IPS DF 6.9 (cell line): ENCODE results near the gene NRXN3.

Experiments
- DNase-seq: peaks from one replicate; pipeline ENCODE4 v3.0.0-alpha.2; 2013; ENCODE audit warnings: low read depth, low spot score
- H3K27ac ChIP-seq: one replicate; pipeline ENCODE4 v1.5.1; 2013; ENCODE audit warnings: low read length, control low read depth
- H3K27me3 ChIP-seq: 2 replicates; pipeline ENCODE4 v1.6.1; 2013; ENCODE audit warnings: mild to moderate bottlenecking, low read length; ENCODE audit not compliant: control insufficient read depth, insufficient read depth
- H3K36me3 ChIP-seq: 2 replicates; pipeline ENCODE4 v1.6.1; 2013; ENCODE audit warnings: low read length; ENCODE audit not compliant: control insufficient read depth, insufficient read depth
- H3K4me1 ChIP-seq: 2 replicates; pipeline ENCODE4 v1.6.1; 2013; ENCODE audit warnings: low read length; ENCODE audit not compliant: control insufficient read depth, insufficient read depth
- H3K4me3 ChIP-seq: 2 replicates; pipeline ENCODE4 v1.5.1; 2013; ENCODE audit warnings: mild to moderate bottlenecking, low read length
- H3K9me3 ChIP-seq: 2 replicates; pipeline ENCODE4 v1.6.1; 2013; ENCODE audit warnings: low read length, inconsistent platforms; ENCODE audit not compliant: control insufficient read depth, insufficient read depth
- WGBS: extraction: QIAGEN DNeasy Blood & Tissue Kit; methylation state at CpG from one replicate; pipeline ENCODE4 v1.1.7; 2013; ENCODE audit warnings: mixed read lengths, missing lambda C conversion rate; ENCODE audit not compliant: insufficient read length, insufficient coverage; 5-methylcytosine and 5-hydroxymethylcytosine counted together

NRXN3 gene

DNA sequence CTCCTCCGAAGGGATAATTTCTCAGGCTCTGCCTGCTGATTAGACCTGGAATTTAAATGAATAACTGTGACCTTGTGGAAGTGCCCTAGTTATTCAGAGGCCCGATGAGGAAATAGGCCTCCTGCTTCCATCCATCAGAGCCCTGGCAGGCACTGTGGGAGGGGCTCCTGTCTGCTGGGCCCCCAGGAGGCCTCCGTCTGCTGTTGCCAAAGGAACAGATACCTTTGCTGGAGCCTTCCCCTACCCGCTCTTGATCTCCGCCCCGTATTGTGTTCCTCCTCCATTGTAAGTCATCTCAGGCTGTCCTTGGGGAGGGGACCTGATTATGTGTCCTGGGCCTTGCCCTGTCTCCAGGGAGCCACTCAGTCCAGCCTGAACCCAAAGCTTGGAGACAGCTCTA is 112.3 kb downstream of the NRXN3 start:
- Histone ChIP-seq H3K27ac (no peak overlapping the region), H3K9me3 (no peaks in the 10 kb centered on the region), H3K36me3 (no peaks in the 10 kb centered on the region), H3K4me1 (peaks cover 2% of the 10 kb centered on the region; the same call in 1 of the 2 replicates), H3K27me3 (no peaks in the 10 kb centered on the region), H3K4me3 (no peak overlapping the region)
- no peak for DNase-seq
- WGBS, result no CpG with 5 or more reads among the region's 6 CpGs

DNA sequence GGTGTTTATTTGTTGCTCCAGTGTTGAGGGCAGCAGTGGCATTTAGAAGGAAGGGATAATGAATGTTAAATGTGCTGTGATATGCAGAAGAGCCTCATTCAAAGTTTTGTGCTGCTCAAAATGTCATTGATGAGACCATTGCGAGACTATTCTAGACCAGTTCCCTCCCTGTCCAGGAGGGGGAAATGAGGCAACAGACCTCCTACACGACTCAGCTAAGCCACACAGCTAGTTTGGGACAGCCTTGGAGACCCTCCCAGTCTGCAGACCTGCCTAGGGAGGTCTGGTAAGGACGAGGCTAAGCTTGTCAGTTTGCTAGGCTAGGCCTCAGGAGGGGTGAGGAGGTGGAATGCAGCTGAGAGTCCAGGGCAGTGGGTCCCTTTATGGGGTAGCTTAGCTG is 116.0 kb downstream of the NRXN3 start:
- no peaks in the 10 kb centered on the region for H3K9me3 ChIP-seq
- no peak overlapping the region for H3K27ac ChIP-seq
- no peaks in the 10 kb centered on the region for H3K36me3 ChIP-seq
- no CpG with 5 or more reads among the region's 3 CpGs for WGBS
- DNase-seq, result no peak
- H3K27me3 ChIP-seq, result no peaks in the 10 kb centered on the region
- H3K4me3 ChIP-seq, result no peak overlapping the region
- no peaks in the 10 kb centered on the region for H3K4me1 ChIP-seq

DNA sequence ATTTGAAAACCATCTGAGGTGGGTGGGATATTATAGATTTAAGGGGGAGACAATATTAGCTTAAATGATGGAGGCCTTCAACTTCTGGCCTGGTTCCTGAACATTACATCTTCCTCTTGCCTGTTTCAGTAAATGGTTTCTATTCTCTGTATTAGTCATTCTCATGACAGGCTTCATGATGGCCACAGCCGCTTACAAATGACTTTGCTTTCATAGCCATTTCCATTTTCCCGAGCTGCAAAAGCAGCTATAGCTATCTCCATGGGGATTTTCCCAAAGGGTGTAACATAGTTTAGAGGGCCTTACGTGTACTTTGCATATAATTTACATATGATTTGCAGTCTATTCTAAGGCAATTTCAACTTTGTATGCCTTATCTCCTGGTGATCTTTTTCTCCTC is 121.8 kb downstream of the NRXN3 start:
- Histone ChIP-seq H3K4me3 (no peak overlapping the region), H3K4me1 (no peaks in the 10 kb centered on the region), H3K9me3 (no peaks in the 10 kb centered on the region), H3K27ac (no peak overlapping the region), H3K27me3 (no peaks in the 10 kb centered on the region), H3K36me3 (no peaks in the 10 kb centered on the region)
- DNase-seq, result no peak
- no CpG with 5 or more reads among the region's 3 CpGs for WGBS

GRCh38 chr14:78297858-78298257 is 127.7 kb downstream of the NRXN3 start:
- H3K27ac ChIP-seq, result no peak overlapping the region
- no peaks in the 10 kb centered on the region for H3K36me3 ChIP-seq

DNA sequence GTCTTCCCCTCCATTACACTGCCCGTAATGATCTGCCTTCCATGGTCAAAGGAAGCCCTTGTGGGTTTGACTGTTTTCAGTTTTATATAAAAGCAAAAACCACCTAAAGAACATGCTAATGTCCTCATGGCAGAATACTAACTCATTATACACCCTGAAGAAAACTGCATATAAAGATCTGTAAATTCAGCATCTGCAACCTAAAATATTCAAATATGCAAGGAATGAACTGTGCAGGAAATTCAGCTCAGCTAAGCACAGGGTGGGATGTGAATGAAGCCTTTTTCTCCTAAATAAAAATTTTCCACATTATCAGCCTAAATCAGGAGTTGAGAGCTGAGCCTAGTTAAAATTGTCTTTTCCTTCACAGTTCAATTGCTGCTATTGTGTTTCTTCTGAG is 128.1 kb downstream of the NRXN3 start:
- no peak for DNase-seq
- Histone ChIP-seq H3K27me3 (no peaks in the 10 kb centered on the region), H3K4me3 (no peak overlapping the region), H3K4me1 (peaks cover 3% of the 10 kb centered on the region), H3K9me3 (no peaks in the 10 kb centered on the region), H3K36me3 (no peaks in the 10 kb centered on the region), H3K27ac (no peak overlapping the region)
- whole genome bisulfite sequencing, result no CpG with 5 or more reads among the region's 1 CpG

More at GRCh38 chr14:78297858-78298257, 127.7 kb downstream of the NRXN3 start:
- Histone ChIP-seq H3K27me3 (no peaks in the 10 kb centered on the region), H3K9me3 (no peaks in the 10 kb centered on the region), H3K4me1 (peaks cover 3% of the 10 kb centered on the region), H3K4me3 (no peak overlapping the region)
- DNase-seq, result no peak
- WGBS, result no CpG with 5 or more reads among the region's 11 CpGs

DNA sequence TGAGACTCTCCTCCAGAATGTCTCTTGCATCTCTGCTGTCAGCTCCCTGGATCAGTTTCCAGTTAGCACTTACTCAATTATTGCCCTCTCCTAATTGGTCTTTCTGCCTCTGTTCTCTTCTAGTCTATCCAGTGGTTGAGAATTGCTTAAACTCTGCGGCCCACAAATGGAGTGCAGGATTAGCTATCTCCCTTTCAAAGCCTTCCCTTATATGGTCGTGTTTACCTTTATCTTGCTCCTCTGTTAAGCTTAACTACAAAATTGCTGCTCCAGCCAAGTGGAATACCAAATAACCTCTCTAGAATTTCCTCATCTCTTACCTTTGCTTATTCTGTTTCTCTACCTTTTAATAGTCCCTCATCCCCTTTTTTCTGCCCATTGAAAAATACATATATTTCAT is 132.7 kb downstream of the NRXN3 start:
- Histone ChIP-seq H3K4me3 (no peak overlapping the region), H3K4me1 (peaks cover under 1% of the 10 kb centered on the region), H3K9me3 (no peaks in the 10 kb centered on the region), H3K27me3 (no peaks in the 10 kb centered on the region), H3K27ac (no peak overlapping the region), H3K36me3 (no peaks in the 10 kb centered on the region)
- no CpG with 5 or more reads among the region's 2 CpGs for WGBS
- DNase-seq, result no peak

DNA sequence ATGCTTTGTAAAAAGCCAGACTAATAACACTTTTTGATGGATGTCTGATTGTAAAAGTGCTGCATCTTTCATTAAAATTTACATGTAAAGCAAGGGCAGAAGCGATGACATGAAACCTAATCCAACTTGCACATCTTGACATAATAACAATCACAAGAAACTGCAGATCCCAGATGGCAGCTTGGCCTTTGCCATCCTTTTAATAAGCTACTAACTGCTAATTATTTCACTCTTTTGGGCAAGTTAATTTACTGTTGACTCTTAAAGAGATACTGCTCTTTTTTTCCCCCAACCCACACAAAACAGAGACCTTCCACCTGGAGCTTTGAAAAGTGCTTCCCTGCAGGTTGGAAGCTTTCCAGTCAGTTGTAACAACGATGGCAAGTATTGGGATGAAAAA is 137.5 kb downstream of the NRXN3 start:
- Histone ChIP-seq H3K27ac (no peak overlapping the region), H3K9me3 (no peaks in the 10 kb centered on the region), H3K27me3 (no peaks in the 10 kb centered on the region), H3K4me1 (no peaks in the 10 kb centered on the region), H3K4me3 (no peak overlapping the region), H3K36me3 (no peaks in the 10 kb centered on the region)
- no CpG with 5 or more reads among the region's 2 CpGs for WGBS
- no peak for DNase-seq

GRCh38 chr14:78308079-78308478 is 137.9 kb downstream of the NRXN3 start:
- Histone ChIP-seq H3K4me3 (no peak overlapping the region), H3K9me3 (no peaks in the 10 kb centered on the region), H3K27me3 (no peaks in the 10 kb centered on the region), H3K36me3 (no peaks in the 10 kb centered on the region), H3K27ac (no peak overlapping the region), H3K4me1 (no peaks in the 10 kb centered on the region)
- no CpG with 5 or more reads among the region's 2 CpGs for WGBS
- no peak for DNase-seq

DNA sequence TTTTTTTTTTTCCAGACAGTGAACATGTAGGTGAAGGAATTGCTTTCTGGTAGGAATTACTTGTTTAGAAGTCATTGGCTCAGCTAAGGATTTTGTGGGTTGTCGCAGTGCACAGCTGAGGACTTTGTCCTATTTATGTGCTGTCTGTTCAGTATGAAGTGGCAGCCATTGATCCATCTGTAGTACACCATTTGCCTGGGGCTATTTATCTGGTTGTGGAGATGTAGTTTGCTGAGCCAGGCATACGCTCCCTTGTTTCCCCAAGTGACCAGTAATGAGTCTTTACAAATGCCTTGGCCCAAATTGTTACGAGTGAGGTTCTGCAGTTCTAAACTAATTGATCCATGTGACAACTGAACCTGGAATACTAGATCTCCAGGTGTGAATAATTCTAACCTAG is 140.1 kb downstream of the NRXN3 start:
- Histone ChIP-seq H3K27ac (no peak overlapping the region), H3K4me3 (no peak overlapping the region), H3K4me1 (no peaks in the 10 kb centered on the region), H3K9me3 (no peaks in the 10 kb centered on the region), H3K27me3 (no peaks in the 10 kb centered on the region), H3K36me3 (no peaks in the 10 kb centered on the region)
- DNase-seq, result no peak
- WGBS, result no CpG with 5 or more reads among the region's 3 CpGs

DNA sequence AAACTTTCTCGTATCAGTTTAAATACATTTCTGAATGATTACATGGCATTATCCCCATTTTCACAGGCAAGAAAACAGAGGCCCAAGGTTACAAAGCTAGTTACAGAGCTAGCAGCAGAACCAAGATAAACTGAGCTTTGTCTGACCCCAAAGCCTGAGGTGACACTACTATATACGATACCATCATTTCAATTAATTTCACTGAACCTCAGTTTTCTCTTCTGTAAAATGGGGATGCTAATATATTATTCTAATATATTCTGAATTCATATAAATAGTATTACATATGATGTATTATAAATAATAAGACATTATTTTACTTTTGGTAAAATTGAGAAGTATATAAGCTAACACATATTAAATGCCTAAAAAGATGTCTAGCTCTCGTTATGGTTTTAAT is 143.3 kb downstream of the NRXN3 start:
- DNase-seq, result no peak
- Histone ChIP-seq H3K4me3 (no peak overlapping the region), H3K36me3 (no peaks in the 10 kb centered on the region), H3K4me1 (no peaks in the 10 kb centered on the region), H3K27ac (no peak overlapping the region), H3K27me3 (no peaks in the 10 kb centered on the region), H3K9me3 (no peaks in the 10 kb centered on the region)
- no CpG with 5 or more reads among the region's 3 CpGs for WGBS

GRCh38 chr14:78314484-78314883 is 144.3 kb downstream of the NRXN3 start:
- no peak overlapping the region for H3K27ac ChIP-seq
- no CpG with 5 or more reads among the region's 4 CpGs for WGBS
- H3K4me3 ChIP-seq, result no peak overlapping the region
- no peaks in the 10 kb centered on the region for H3K4me1 ChIP-seq
- no peaks in the 10 kb centered on the region for H3K36me3 ChIP-seq
- no peaks in the 10 kb centered on the region for H3K27me3 ChIP-seq
- no peak for DNase-seq
- H3K9me3 ChIP-seq, result no peaks in the 10 kb centered on the region
